ENCODE results near the gene SLC25A40.

The SLC25A40 gene

GRCh38 chr7:87818336-87818735 lies 57.8 kb downstream of the SLC25A40 start:
- CTCF ChIA-PET = no interaction called here
- TF ChIP-seq HDGF (IDR thresholded peaks at IDR 0.05; ENCODE audit: borderline replicate concordance) = no peak
- no peak for TF ChIP-seq FOXM1 (IDR thresholded peaks at IDR 0.05; ENCODE audit: borderline replicate concordance)
- no peak for TF ChIP-seq FOXA1 (IDR thresholded peaks at IDR 0.05)
- TF ChIP-seq FOXK2 (IDR thresholded peaks at IDR 0.05) = no peak
- TF ChIP-seq SUZ12 (IDR thresholded peaks at IDR 0.05) = no peak
- TF ChIP-seq ARNT (IDR thresholded peaks at IDR 0.05) = no peak
- no peak for TF ChIP-seq NFRKB (IDR thresholded peaks at IDR 0.05)
- TF ChIP-seq TARDBP (IDR thresholded peaks at IDR 0.05) = no peak
- TF ChIP-seq ZNF384 (IDR thresholded peaks at IDR 0.05) = no peak
- no peak for TF ChIP-seq PKNOX1 (IDR thresholded peaks at IDR 0.05)
- no peak for TF ChIP-seq L3MBTL2 (conservative IDR thresholded peaks at IDR 0.05)
- TF ChIP-seq BHLHE40 (IDR thresholded peaks at IDR 0.05; ENCODE audit: borderline replicate concordance) = no peak
- no peak for TF ChIP-seq CTBP1 (IDR thresholded peaks at IDR 0.05; ENCODE audit: borderline replicate concordance)
- no peak for TF ChIP-seq SP1 (IDR thresholded peaks at IDR 0.05)
- TF ChIP-seq LEF1 (IDR thresholded peaks at IDR 0.05; ENCODE audit: borderline replicate concordance) = no peak
- no peak for TF ChIP-seq ELF4 (IDR thresholded peaks at IDR 0.05)
- POLR2A ChIA-PET = no interaction called here
- no peak for DNase-seq (ENCODE audit: extremely low spot score)

- ChIA-PET POLR2A (no interaction called here), CTCF (no interaction called here)
- TF ChIP-seq L3MBTL2 (conservative IDR thresholded peaks at IDR 0.05) = no peak
- no peak for TF ChIP-seq ELF4 (IDR thresholded peaks at IDR 0.05)
- TF ChIP-seq ZNF384 (IDR thresholded peaks at IDR 0.05) = no peak
- TF ChIP-seq SUZ12 (IDR thresholded peaks at IDR 0.05) = no peak
- no peak for TF ChIP-seq NFRKB (IDR thresholded peaks at IDR 0.05)
- no peak for TF ChIP-seq LEF1 (IDR thresholded peaks at IDR 0.05; ENCODE audit: borderline replicate concordance)
- TF ChIP-seq ARNT (IDR thresholded peaks at IDR 0.05) = no peak
- TF ChIP-seq PKNOX1 (IDR thresholded peaks at IDR 0.05) = no peak
- no peak for TF ChIP-seq FOXA1 (IDR thresholded peaks at IDR 0.05)
- TF ChIP-seq TARDBP (IDR thresholded peaks at IDR 0.05) = no peak
- no peak for TF ChIP-seq HDGF (IDR thresholded peaks at IDR 0.05; ENCODE audit: borderline replicate concordance)
- TF ChIP-seq FOXM1 (IDR thresholded peaks at IDR 0.05; ENCODE audit: borderline replicate concordance) = no peak
- TF ChIP-seq BHLHE40 (IDR thresholded peaks at IDR 0.05; ENCODE audit: borderline replicate concordance) = no peak
- no peak for TF ChIP-seq FOXK2 (IDR thresholded peaks at IDR 0.05)
- no peak for TF ChIP-seq CTBP1 (IDR thresholded peaks at IDR 0.05; ENCODE audit: borderline replicate concordance)
- no peak for TF ChIP-seq SP1 (IDR thresholded peaks at IDR 0.05)
- no peak for DNase-seq (ENCODE audit: extremely low spot score)
Observed at GRCh38 chr7:87816389-87816788, 59.8 kb downstream of the SLC25A40 start.

- ChIA-PET POLR2A (no interaction called here), CTCF (no interaction called here)
- DNase-seq (ENCODE audit: extremely low spot score) = no peak
- TF ChIP-seq SP1 (IDR thresholded peaks at IDR 0.05) (no peak), PKNOX1 (IDR thresholded peaks at IDR 0.05) (peak; percentile 65)
Observed at GRCh38 chr7:87810726-87811125, 65.4 kb downstream of the SLC25A40 start.

- no peak for DNase-seq (ENCODE audit: extremely low spot score)
- TF ChIP-seq FOXM1 (IDR thresholded peaks at IDR 0.05; ENCODE audit: borderline replicate concordance) (no peak), SUZ12 (IDR thresholded peaks at IDR 0.05) (no peak), TARDBP (IDR thresholded peaks at IDR 0.05) (no peak), ZNF384 (IDR thresholded peaks at IDR 0.05) (no peak), LEF1 (IDR thresholded peaks at IDR 0.05; ENCODE audit: borderline replicate concordance) (no peak)
- ChIA-PET POLR2A (no interaction called here), CTCF (no interaction called here)
Observed at GRCh38 chr7:87810130-87810529, 66.0 kb downstream of the SLC25A40 start.

GRCh38 chr7:87806150-87806549 lies 70.0 kb downstream of the SLC25A40 start:
- ChIA-PET POLR2A (no interaction called here), CTCF (no interaction called here)
- DNase-seq (ENCODE audit: extremely low spot score) = no peak
- no peak for TF ChIP-seq LEF1 (IDR thresholded peaks at IDR 0.05; ENCODE audit: borderline replicate concordance)

- TF ChIP-seq CTBP1 (IDR thresholded peaks at IDR 0.05; ENCODE audit: borderline replicate concordance) (no peak), ZNF384 (IDR thresholded peaks at IDR 0.05) (no peak)
- ChIA-PET CTCF (interaction anchor here (0.8 to 1.0 kb wide), 2 partner anchors 314 to 1712 kb away, joined by 3 to 4 read pairs; no protein-coding TSS in a partner anchor), POLR2A (no interaction called here)
- peak; percentile 42 for DNase-seq (ENCODE audit: extremely low spot score)
Observed at GRCh38 chr7:87797798-87798403, 78.3 kb downstream of the SLC25A40 start.

GRCh38 chr7:87797395-87797794 lies 78.8 kb downstream of the SLC25A40 start:
- POLR2A ChIA-PET = no interaction called here
- no peak for TF ChIP-seq ZNF384 (IDR thresholded peaks at IDR 0.05)
- TF ChIP-seq CTBP1 (IDR thresholded peaks at IDR 0.05; ENCODE audit: borderline replicate concordance) = no peak
- no peak for TF ChIP-seq L3MBTL2 (conservative IDR thresholded peaks at IDR 0.05)
- no peak for TF ChIP-seq NFRKB (IDR thresholded peaks at IDR 0.05)
- TF ChIP-seq FOXA1 (IDR thresholded peaks at IDR 0.05) = no peak
- no peak for TF ChIP-seq FOXM1 (IDR thresholded peaks at IDR 0.05; ENCODE audit: borderline replicate concordance)
- TF ChIP-seq PKNOX1 (IDR thresholded peaks at IDR 0.05) = no peak
- TF ChIP-seq BHLHE40 (IDR thresholded peaks at IDR 0.05; ENCODE audit: borderline replicate concordance) = no peak
- no peak for TF ChIP-seq HDGF (IDR thresholded peaks at IDR 0.05; ENCODE audit: borderline replicate concordance)
- TF ChIP-seq SUZ12 (IDR thresholded peaks at IDR 0.05) = no peak
- no peak for TF ChIP-seq LEF1 (IDR thresholded peaks at IDR 0.05; ENCODE audit: borderline replicate concordance)
- TF ChIP-seq ELF4 (IDR thresholded peaks at IDR 0.05) = no peak
- TF ChIP-seq FOXK2 (IDR thresholded peaks at IDR 0.05) = no peak
- no peak for TF ChIP-seq SP1 (IDR thresholded peaks at IDR 0.05)
- DNase-seq (ENCODE audit: extremely low spot score) = no peak
- CTCF ChIA-PET = interaction anchor here (0.8 to 1.0 kb wide), 2 partner anchors 314 to 1712 kb away, joined by 3 to 4 read pairs; no protein-coding TSS in a partner anchor

Data from HEK293T (cell line).